OCI-LY7 (cell line): Measurements from ENCODE around the gene POGK. TPM values are rescaled to one million over a fixed set of nuclear protein-coding genes. Genes with fewer than 3 reads are reported as not detected.

Experiments
- BruUV-seq: library from RNA; stranded (reverse); fragments of 400-500 nt; replicated peaks from 2 replicates; lab custom pipeline; 2021; lab: Mats Ljungman, UMichigan
- CTCF ChIA-PET: fragments of 300-600 bp; sonication (Branson Sonifier 250); formaldehyde crosslinking; loops from one replicate; lab custom pipeline; 2022; ENCODE audit warnings: antibody characterized with exemption; ENCODE audit not compliant: unreplicated experiment; lab: Charles Lee
- POLR2A ChIA-PET: fragments of 300-600 bp; sonication (Branson Sonifier 250); formaldehyde crosslinking; loops from one replicate; lab custom pipeline; 2022; ENCODE audit warnings: antibody characterized with exemption; lab: Charles Lee
- DNase-seq: peaks from one replicate; pipeline ENCODE4 v3.0.0-alpha.2; 2015; ENCODE audit warnings: low spot score
- H2AFZ ChIP-seq: fragments of 200-600 bp; sonication (generic), shearing (Covaris generic); 2 replicates; pipeline ENCODE4 v1.6.1; 2014; ENCODE audit warnings: mild to moderate bottlenecking, antibody characterized with exemption, low read length, moderate library complexity
- H3K27ac ChIP-seq: fragments of 200-600 bp; sonication (generic); 2 replicates; pipeline ENCODE4 v1.5.1; 2014; ENCODE audit warnings: mixed run types, low read depth, mild to moderate bottlenecking, moderate library complexity, low read length, inconsistent platforms; ENCODE audit not compliant: poor library complexity, severe bottlenecking
- H3K36me3 ChIP-seq: fragments of 200-600 bp; sonication (generic); 2 replicates; pipeline ENCODE4 v1.6.1; 2014; ENCODE audit warnings: mild to moderate bottlenecking, antibody characterized with exemption, low read length, moderate library complexity, mixed read lengths; ENCODE audit not compliant: insufficient read depth
- H3K4me1 ChIP-seq: fragments of 200-600 bp; sonication (generic); 2 replicates; pipeline ENCODE4 v1.5.1; 2014; ENCODE audit warnings: mild to moderate bottlenecking, low read length; ENCODE audit not compliant: insufficient read depth, poor library complexity, severe bottlenecking
- H3K4me2 ChIP-seq: fragments of 200-600 bp; sonication (generic); 2 replicates; pipeline ENCODE4 v1.6.1; 2014; ENCODE audit warnings: mild to moderate bottlenecking, low read length
- H3K4me3 ChIP-seq: fragments of 200-600 bp; sonication (generic); 2 replicates; pipeline ENCODE4 v1.5.1; 2014; ENCODE audit warnings: mild to moderate bottlenecking, low read depth, low read length; ENCODE audit not compliant: poor library complexity, severe bottlenecking
- H3K79me2 ChIP-seq: fragments of 200-600 bp; sonication (generic); 2 replicates; pipeline ENCODE4 v1.6.1; 2016; ENCODE audit warnings: low read depth, mild to moderate bottlenecking, low read length, moderate library complexity, mixed read lengths; ENCODE audit not compliant: insufficient read depth
- H3K9me2 ChIP-seq: fragments of 200-600 bp; sonication (generic); 2 replicates; pipeline ENCODE4 v1.6.1; 2016; ENCODE audit warnings: mild to moderate bottlenecking, low read length, mixed read lengths; ENCODE audit not compliant: insufficient read depth
- H3K9me3 ChIP-seq: fragments of 200-600 bp; sonication (generic); 2 replicates; pipeline ENCODE4 v1.6.1; 2014; ENCODE audit warnings: mild to moderate bottlenecking, mixed run types, low read length, mixed read lengths
- H4K20me1 ChIP-seq: fragments of 200-600 bp; sonication (generic); 2 replicates; pipeline ENCODE4 v1.6.1; 2014; ENCODE audit warnings: mild to moderate bottlenecking, antibody characterized with exemption, low read length, moderate library complexity, mixed read lengths; ENCODE audit not compliant: insufficient read depth
- CTCF ChIP-seq: fragments of 200-600 bp; sonication (generic); conservative IDR thresholded peaks from 2 replicates; pipeline ENCODE4 v1.5.1; 2014; ENCODE audit warnings: mild to moderate bottlenecking, antibody characterized with exemption, low read length, moderate library complexity, mixed read lengths
- EZH2phosphoT487 ChIP-seq: fragments of 200-600 bp; sonication (generic); IDR thresholded peaks from 2 replicates; pipeline ENCODE4 v1.6.1; 2018; ENCODE audit warnings: low read depth, borderline replicate concordance, mild to moderate bottlenecking, mixed run types, antibody characterized with exemption, low read length, moderate library complexity, mixed read lengths
- intact Hi-C: fragments of 100-400 bp; cut with micrococcal nuclease; formaldehyde crosslinking; loops from one replicate; pipeline ENCODE4 v1.10.0; 2022; ENCODE audit not compliant: unreplicated experiment
- total RNA-seq, 2 experiments: library from RNA; depleted of rRNA in 1 of 2; stranded (reverse); fragments of >200 nt in 1 of 2; shearing (Covaris generic) in 1 of 2; gene quantifications; 2 replicates each; pipeline ENCODE4 v1.2.3, GENCODE V29; 2014 to 2022

POGK gene
- total RNA-seq, 2 experiments from 2014 or later = 27.2 to 41.9 TPM

GRCh38 chr1:166844791-166845190, 5.5 kb downstream of the POGK start:
- POLR2A ChIA-PET = interaction anchor here (0.6 kb wide), 1 partner anchor 23 kb away, joined by 3 read pairs; no protein-coding TSS in a partner anchor
- Histone ChIP-seq H3K9me2 (no peaks in the 10 kb centered on the region), H3K9me3 (no peaks in the 10 kb centered on the region), H3K4me1 (peaks cover 15% of the 10 kb centered on the region), H3K4me3 (no peak overlapping the region), H3K79me2 (peaks cover 19% of the 10 kb centered on the region; the same call in 1 of the 2 replicates), H2AFZ (no peak overlapping the region), H4K20me1 (no peaks in the 10 kb centered on the region; the same call in 1 of the 2 replicates), H3K36me3 (peaks cover 91% of the 10 kb centered on the region), H3K4me2 (no peak overlapping the region), H3K27ac (no peak overlapping the region)
- BruUV-seq = no TSS peak
- DNase-seq = no peak
- intact Hi-C loops = no loop called here
- CTCF ChIA-PET = no interaction called here
- TF ChIP-seq EZH2phosphoT487 (no peak), CTCF (no peak)

GRCh38 chr1:166848193-166848592, 8.9 kb downstream of the POGK start:
- intact Hi-C loops = no loop called here
- BruUV-seq = no TSS peak
- Histone ChIP-seq H3K4me3 (no peak overlapping the region), H2AFZ (no peak overlapping the region), H3K36me3 (peaks cover 100% of the 10 kb centered on the region), H3K9me2 (no peaks in the 10 kb centered on the region), H3K79me2 (peaks cover 16% of the 10 kb centered on the region; the same call in 1 of the 2 replicates), H3K27ac (no peak overlapping the region), H3K4me1 (peaks cover 15% of the 10 kb centered on the region), H3K4me2 (no peak overlapping the region), H4K20me1 (peaks cover under 1% of the 10 kb centered on the region; the same call in 1 of the 2 replicates), H3K9me3 (no peaks in the 10 kb centered on the region)
- POLR2A ChIA-PET = interaction anchor here (0.7 kb wide), 1 partner anchor 30 kb away, joined by 4 read pairs; no protein-coding TSS in a partner anchor
- TF ChIP-seq CTCF = no peak
- no peak for TF ChIP-seq EZH2phosphoT487
- CTCF ChIA-PET = no interaction called here
- no peak for DNase-seq

- Histone ChIP-seq H2AFZ (no peak overlapping the region), H3K9me2 (no peaks in the 10 kb centered on the region), H3K4me1 (peaks cover 18% of the 10 kb centered on the region), H3K36me3 (peaks cover 100% of the 10 kb centered on the region), H3K9me3 (no peaks in the 10 kb centered on the region), H3K27ac (no peak overlapping the region), H3K4me3 (no peak overlapping the region), H3K4me2 (no peak overlapping the region), H3K79me2 (peaks cover 16% of the 10 kb centered on the region; the same call in 1 of the 2 replicates), H4K20me1 (peaks cover 10% of the 10 kb centered on the region; the same call in 1 of the 2 replicates)
- no TSS peak for BruUV-seq
- CTCF ChIA-PET = no interaction called here
- DNase-seq = no peak
- no peak for TF ChIP-seq CTCF
- TF ChIP-seq EZH2phosphoT487 = no peak
- POLR2A ChIA-PET = no interaction called here
- intact Hi-C loops = no loop called here
Measured at GRCh38 chr1:166849135-166849534, 9.9 kb downstream of the POGK start.
